Right lobe of liver (tissue), 4 donors: Measurements from ENCODE around the gene CAMKMT.

Experiments used
- CTCF ChIP-seq, 4 donors: fragments of 200-600 bp in 3 of 4; fragments of 450-650 bp in 1 of 4; IDR thresholded peaks; one replicate each; pipeline versions ENCODE4 v1.5.1 to v1.8.0; 2016 to 2022; ENCODE audit warnings: antibody characterized with exemption in 4 of 4, mild to moderate bottlenecking in 2 of 4
- POLR2A ChIP-seq: fragments of 450-650 bp; IDR thresholded peaks from one replicate; pipeline ENCODE4 v1.6.1; 2017; ENCODE audit warnings: antibody characterized with exemption, mild to moderate bottlenecking
- donor health status: DM: no; HTN: no; CAD: no.
- donor health status: DM: no; HTN: no; CAD: no.
- donor health status: DM: no; HTN: yes; CAD: no.

- no peak for TF ChIP-seq CTCF (IDR thresholded peaks at IDR 0.05)
- TF ChIP-seq POLR2A = no peak
These were observed 390.2 kb downstream of the CAMKMT start for GRCh38 chr2:44751754-44752479.
